A549 (cell line): ENCODE measurements around the gene SMIM14.

Source experiments
- POLR2A ChIP-seq: IDR thresholded peaks from 2 replicates; pipeline ENCODE4 v1.6.1; 2012; ENCODE audit warnings: mild to moderate bottlenecking, low read length
- RFX5 ChIP-seq: fragments of 450-650 bp; IDR thresholded peaks from 2 replicates; pipeline ENCODE4 v1.7.1; 2014; ENCODE audit warnings: antibody characterized with exemption, mild to moderate bottlenecking, moderate library complexity

DNA sequence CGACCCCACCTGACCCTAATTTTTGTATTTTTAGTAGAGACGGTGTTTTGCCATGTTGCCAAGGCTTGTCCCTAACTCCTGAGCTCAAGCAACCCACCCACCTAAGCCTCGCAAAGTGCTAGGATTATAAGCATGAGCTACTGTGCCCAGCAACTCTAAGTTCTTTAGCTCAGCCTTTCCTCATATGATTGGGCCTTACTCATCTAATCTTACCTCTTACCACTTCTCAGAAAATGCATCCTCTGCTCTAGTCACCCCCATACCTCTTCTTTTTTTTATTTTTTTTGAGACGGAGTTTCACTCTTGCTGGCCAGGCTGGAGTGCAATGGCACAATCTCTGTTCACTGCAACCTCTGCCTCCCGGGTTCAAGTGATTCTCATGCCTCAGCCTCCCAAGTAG, 75.9 kb downstream of the SMIM14 start:
- TF ChIP-seq POLR2A (no peak), RFX5 (no peak)
